PC-3 (cell line): Measurements from ENCODE around the gene MARCHF9. TPM values are rescaled to one million over a fixed set of nuclear protein-coding genes. Genes with fewer than 3 reads are reported as not detected.

Source experiments
- ATAC-seq: fragments of 200-7000 bp; cut with Tn5 transposase; 2 replicates; pipeline ENCODE4 v1.9.1; 2020; ENCODE audit warnings: mild to moderate bottlenecking, moderate library complexity
- BruUV-seq: library from RNA; stranded (reverse); fragments of 400-500 nt; replicated peaks from 2 replicates; lab custom pipeline; 2021; lab: Mats Ljungman, UMichigan
- CTCF ChIA-PET: fragments of 300-600 bp; sonication (Branson Sonifier 250); formaldehyde crosslinking; loops from one replicate; lab custom pipeline; 2022; ENCODE audit warnings: antibody characterized with exemption; lab: Charles Lee
- POLR2A ChIA-PET: fragments of 300-600 bp; sonication (Branson Sonifier 250); formaldehyde crosslinking; loops from one replicate; lab custom pipeline; 2022; ENCODE audit warnings: antibody characterized with exemption; ENCODE audit not compliant: unreplicated experiment; lab: Charles Lee
- DNase-seq: peaks from one replicate; pipeline ENCODE4 v3.0.0-alpha.2; 2015
- H2AFZ ChIP-seq: fragments of 300-600 bp; sonication (generic); 2 replicates; pipeline ENCODE4 v1.6.0; 2016; ENCODE audit warnings: antibody characterized with exemption, low read length
- H3F3A ChIP-seq: fragments of 300-600 bp; sonication (generic); one replicate; pipeline ENCODE4 v1.6.0; 2017; ENCODE audit warnings: antibody characterized with exemption, low read length, control low read depth, mild to moderate bottlenecking; ENCODE audit not compliant: unreplicated experiment
- H3K27ac ChIP-seq: fragments of 300-600 bp; sonication (generic); 2 replicates; pipeline ENCODE4 v1.5.1; 2016; ENCODE audit warnings: mild to moderate bottlenecking, low read length
- H3K27me3 ChIP-seq: fragments of 300-600 bp; sonication (generic); 2 replicates; pipeline ENCODE4 v1.6.1; 2016; ENCODE audit warnings: low read length, mixed read lengths
- H3K36me3 ChIP-seq: fragments of 300-600 bp; sonication (generic); 2 replicates; pipeline ENCODE4 v1.6.1; 2016; ENCODE audit warnings: low read depth, mixed run types, low read length, mixed read lengths
- H3K4me1 ChIP-seq: fragments of 300-600 bp; sonication (generic); 2 replicates; pipeline ENCODE4 v1.5.1; 2016; ENCODE audit warnings: low read length; ENCODE audit not compliant: insufficient read depth
- H3K4me2 ChIP-seq: fragments of 300-600 bp; sonication (generic); 2 replicates; pipeline ENCODE4 v1.6.0; 2016; ENCODE audit warnings: low read length
- H3K4me3 ChIP-seq: fragments of 300-600 bp; sonication (generic); 2 replicates; pipeline ENCODE4 v1.5.1; 2016; ENCODE audit warnings: mild to moderate bottlenecking, low read length, mixed read lengths
- H3K79me2 ChIP-seq: fragments of 300-600 bp; sonication (generic); 2 replicates; pipeline ENCODE4 v1.6.1; 2017; ENCODE audit warnings: low read length, mixed read lengths
- H3K9ac ChIP-seq: fragments of 300-600 bp; sonication (generic); 2 replicates; pipeline ENCODE4 v1.6.0; 2016; ENCODE audit warnings: mild to moderate bottlenecking, low read length
- H3K9me2 ChIP-seq: fragments of 300-600 bp; sonication (generic); replicated peaks from 2 replicates; pipeline ENCODE4 v1.6.1; 2016; ENCODE audit warnings: mixed run types, low read length, mixed read lengths
- H3K9me3 ChIP-seq: fragments of 300-600 bp; sonication (generic); 2 replicates; pipeline ENCODE4 v1.6.1; 2016; ENCODE audit warnings: low read length, mixed read lengths
- H4K20me1 ChIP-seq: fragments of 300-600 bp; sonication (generic); 2 replicates; pipeline ENCODE4 v1.6.1; 2016; ENCODE audit warnings: low read length, mixed read lengths
- CTCF ChIP-seq: fragments of 300-600 bp; sonication (generic); conservative IDR thresholded peaks from 2 replicates; pipeline ENCODE4 v1.5.1; 2017; ENCODE audit warnings: antibody characterized with exemption, low read depth, mild to moderate bottlenecking, low read length
- EZH2 ChIP-seq: fragments of 300-600 bp; sonication (generic); IDR thresholded peaks from one replicate; pipeline ENCODE4 v1.6.1; 2017; ENCODE audit warnings: antibody characterized with exemption, mild to moderate bottlenecking, low read length; ENCODE audit not compliant: unreplicated experiment
- EZH2phosphoT487 ChIP-seq: fragments of 300-600 bp; sonication (generic); IDR thresholded peaks from 2 replicates; pipeline ENCODE4 v1.6.1; 2018; ENCODE audit warnings: mild to moderate bottlenecking, antibody characterized with exemption, low read length, borderline replicate concordance
- intact Hi-C: fragments of 100-400 bp; cut with micrococcal nuclease; formaldehyde crosslinking; loops from 2 replicates; pipeline ENCODE4 v1.9.0; 2023
- total RNA-seq: library from RNA; depleted of rRNA; stranded (reverse); fragments of >200 nt; gene quantifications from 2 replicates; pipeline ENCODE4 v1.2.3, GENCODE V29; 2014

Gene MARCHF9
- total RNA-seq, 1 experiment from 2014 or later, result 13.4 TPM

GRCh38 chr12:57722716-57723629 is 31.9 kb upstream of the MARCHF9 start:
- POLR2A ChIA-PET, result interaction anchor here (0.6 kb wide), 1 partner anchor 32 kb away, joined by 3 read pairs; the partner anchor contains the start of gene MARCHF9
- DNase-seq, result no peak
- intact Hi-C loops, result no loop called here

GRCh38 chr12:57723630-57723962 is 31.3 kb upstream of the MARCHF9 start:
- POLR2A ChIA-PET, result interaction anchor here (0.6 kb wide), 1 partner anchor 31 kb away, joined by 3 read pairs; the partner anchor contains the start of gene MARCHF9
- Histone ChIP-seq H3K4me1 (peaks cover 4% of the 10 kb centered on the region; the same call in 1 of the 2 replicates), H4K20me1 (no peaks in the 10 kb centered on the region), H2AFZ (no peak overlapping the region), H3K4me2 (no peak overlapping the region), H3K9me2 (no peaks in the 10 kb centered on the region), H3F3A (no peaks in the 10 kb centered on the region), H3K9ac (no peak overlapping the region), H3K27me3 (no peaks in the 10 kb centered on the region), H3K9me3 (no peaks in the 10 kb centered on the region), H3K4me3 (no peak overlapping the region), H3K27ac (no peak overlapping the region), H3K79me2 (no peaks in the 10 kb centered on the region), H3K36me3 (peaks cover 11% of the 10 kb centered on the region; the same call in 1 of the 2 replicates)
- BruUV-seq, result no TSS peak
- TF ChIP-seq EZH2phosphoT487 (no peak), CTCF (no peak), EZH2 (no peak)
- CTCF ChIA-PET, result no interaction called here
- no peak for ATAC-seq
- DNase-seq, result no peak
- intact Hi-C loops, result no loop called here

More at GRCh38 chr12:57722716-57723629, 31.9 kb upstream of the MARCHF9 start:
- Histone ChIP-seq H3K9me2 (no peaks in the 10 kb centered on the region), H3K4me3 (no peak overlapping the region), H3K36me3 (peaks cover 11% of the 10 kb centered on the region; the same call in 1 of the 2 replicates), H3K27me3 (no peaks in the 10 kb centered on the region), H3K27ac (no peak overlapping the region), H3F3A (no peaks in the 10 kb centered on the region), H4K20me1 (no peaks in the 10 kb centered on the region), H3K79me2 (no peaks in the 10 kb centered on the region), H3K9me3 (no peaks in the 10 kb centered on the region), H2AFZ (no peak overlapping the region), H3K9ac (no peak overlapping the region), H3K4me1 (peaks cover 4% of the 10 kb centered on the region; the same call in 1 of the 2 replicates), H3K4me2 (no peak overlapping the region)
- TF ChIP-seq EZH2 (no peak), EZH2phosphoT487 (no peak), CTCF (no peak)
- no TSS peak for BruUV-seq
- CTCF ChIA-PET, result no interaction called here
- no peak for ATAC-seq
